H1 (cell line): ENCODE results near the gene CAMK1G. TPM values are rescaled to one million over a fixed set of nuclear protein-coding genes. Genes with fewer than 3 reads are reported as not detected.

Experiments used
- CTCF ChIA-PET: fragments of 300-600 bp; sonication (Branson Sonifier 250); formaldehyde crosslinking; loops from one replicate; lab custom pipeline; 2021; ENCODE audit not compliant: partially characterized antibody; lab: Charles Lee
- POLR2A ChIA-PET: fragments of 300-600 bp; sonication (Branson Sonifier 250); formaldehyde crosslinking; loops from one replicate; lab custom pipeline; 2021; ENCODE audit warnings: inconsistent platforms; ENCODE audit not compliant: partially characterized antibody; lab: Charles Lee
- DNase-seq, 2 experiments: peaks; one replicate each; pipeline versions ENCODE4 v3.0.0 to v3.0.0-alpha.2; 2010 to 2022; ENCODE audit warnings: low spot score in 2 of 2, low read depth in 1 of 2, mixed read lengths in 1 of 2
- FAIRE-seq: peaks from 2 replicates; lab custom pipeline; 2011; peaks lifted over from hg19 to GRCh38; lab: Jason Lieb, UNC
- H2AFZ ChIP-seq: 2 replicates; pipeline ENCODE4 v1.8.1; 2012; ENCODE audit warnings: low read length, inconsistent platforms
- H2AK5ac ChIP-seq: 2 replicates; pipeline ENCODE4 v1.6.1; 2013; ENCODE audit warnings: low read depth, low read length
- H2BK120ac ChIP-seq: replicated peaks from 2 replicates; pipeline ENCODE3; 2013; ENCODE audit warnings: low read depth, low read length, inconsistent platforms
- H2BK12ac ChIP-seq: 2 replicates; pipeline ENCODE4 v1.6.1; 2013; ENCODE audit warnings: low read depth, low read length
- H2BK15ac ChIP-seq: 2 replicates; pipeline ENCODE4 v1.6.1; 2013; ENCODE audit warnings: low read length
- H2BK20ac ChIP-seq: 2 replicates; pipeline ENCODE4 v1.6.1; 2013; ENCODE audit warnings: low read length
- H2BK5ac ChIP-seq: 2 replicates; pipeline ENCODE4 v1.6.1; 2013; ENCODE audit warnings: low read depth, low read length
- H3K14ac ChIP-seq: 2 replicates; pipeline ENCODE4 v1.6.1; 2013; ENCODE audit warnings: inconsistent platforms; ENCODE audit not compliant: insufficient read length
- H3K18ac ChIP-seq: 2 replicates; pipeline ENCODE4 v1.6.1; 2013; ENCODE audit warnings: low read length; ENCODE audit errors: extremely low read depth
- H3K23ac ChIP-seq: 2 replicates; pipeline ENCODE4 v1.6.1; 2013; ENCODE audit warnings: inconsistent platforms; ENCODE audit not compliant: insufficient read length
- H3K23me2 ChIP-seq: 2 replicates; pipeline ENCODE4 v1.6.1; 2013; ENCODE audit warnings: low read depth, low read length
- H3K27ac ChIP-seq: 2 replicates; pipeline ENCODE4 v1.6.1; 2011; ENCODE audit warnings: low read depth, low read length, inconsistent platforms
- H3K27me3 ChIP-seq, 4 experiments: replicated peaks in 1 of 4; 1 replicate in 1 of 4; 2 replicates in 3 of 4; pipeline versions ENCODE4 v1.6.1 to v1.8.1; 2011 to 2013; ENCODE audit warnings: low read length in 3 of 4, mild to moderate bottlenecking in 3 of 4, inconsistent platforms in 2 of 4, mixed read lengths in 2 of 4, moderate library complexity in 1 of 4; ENCODE audit not compliant: control insufficient read depth in 3 of 4, insufficient read depth in 3 of 4; ENCODE audit errors: extremely low read depth in 1 of 4
- H3K36me3 ChIP-seq, 4 experiments: 2 replicates each; pipeline versions ENCODE4 v1.6.1 to v1.8.1; 2011 to 2013; ENCODE audit warnings: mild to moderate bottlenecking in 4 of 4, low read length in 3 of 4, moderate library complexity in 2 of 4, control low read depth in 1 of 4, inconsistent platforms in 1 of 4; ENCODE audit not compliant: insufficient read depth in 4 of 4, control insufficient read depth in 2 of 4
- H3K4ac ChIP-seq: replicated peaks from 2 replicates; pipeline ENCODE3; 2013; ENCODE audit warnings: low read length, low read depth, mixed read lengths, inconsistent platforms; ENCODE audit not compliant: insufficient read length
- H3K4me1 ChIP-seq, 4 experiments: replicated peaks in 1 of 4; 1 replicate in 1 of 4; 2 replicates in 3 of 4; pipeline versions ENCODE4 v1.6.1 to v1.8.1; 2011 to 2013; ENCODE audit warnings: low read length in 3 of 4, inconsistent platforms in 2 of 4, mixed read lengths in 1 of 4; ENCODE audit not compliant: insufficient read depth in 4 of 4, control insufficient read depth in 3 of 4
- H3K4me2 ChIP-seq, 2 experiments: 2 replicates each; pipeline versions ENCODE4 v1.6.1 to v1.8.1; 2011 to 2013; ENCODE audit warnings: low read depth in 2 of 2, low read length in 2 of 2, control low read depth in 1 of 2, inconsistent platforms in 1 of 2, mild to moderate bottlenecking in 1 of 2; ENCODE audit not compliant: insufficient read depth in 1 of 2
- H3K4me3 ChIP-seq, 4 experiments: fragments of 200-600, 300-600 bp in 1 of 4; sonication (generic), shearing (Covaris generic), sonication (Bioruptor Twin) in 1 of 4; 2 replicates each; pipeline versions ENCODE4 v1.5.1 to v1.8.1; 2011 to 2016; ENCODE audit warnings: low read length in 4 of 4, low read depth in 3 of 4, control low read depth in 2 of 4, inconsistent platforms in 2 of 4, mild to moderate bottlenecking in 2 of 4, mixed read lengths in 1 of 4, moderate library complexity in 1 of 4; ENCODE audit not compliant: insufficient read depth in 2 of 4; ENCODE audit errors: extremely low read depth in 1 of 4
- H3K56ac ChIP-seq: replicated peaks from 2 replicates; pipeline ENCODE3; 2013; ENCODE audit warnings: low read depth, mild to moderate bottlenecking, mixed read lengths, low read length, inconsistent platforms; ENCODE audit not compliant: insufficient read length
- H3K79me1 ChIP-seq: 2 replicates; pipeline ENCODE4 v1.6.1; 2013; ENCODE audit warnings: low read depth, low read length, control low read depth
- H3K79me2 ChIP-seq, 2 experiments: 2 replicates each; pipeline versions ENCODE4 v1.6.1 to v1.8.1; 2012 to 2013; ENCODE audit warnings: low read length in 2 of 2, mild to moderate bottlenecking in 2 of 2, inconsistent platforms in 1 of 2; ENCODE audit not compliant: insufficient read depth in 2 of 2, control insufficient read depth in 1 of 2
- H3K9ac ChIP-seq, 4 experiments: replicated peaks in 1 of 4; 1 replicate in 1 of 4; 2 replicates in 3 of 4; pipeline versions ENCODE4 v1.6.1 to v1.8.1; 2011 to 2013; ENCODE audit warnings: low read depth in 3 of 4, low read length in 3 of 4, control low read depth in 2 of 4, mild to moderate bottlenecking in 2 of 4, moderate library complexity in 2 of 4, inconsistent platforms in 1 of 4; ENCODE audit errors: extremely low read depth in 1 of 4
- H3K9me3 ChIP-seq, 2 experiments: 2 replicates each; pipeline versions ENCODE4 v1.6.1 to v1.8.1; 2012 to 2013; ENCODE audit warnings: mild to moderate bottlenecking in 2 of 2, moderate library complexity in 2 of 2, control low read depth in 1 of 2, inconsistent platforms in 1 of 2, low read depth in 1 of 2, low read length in 1 of 2, mixed read lengths in 1 of 2; ENCODE audit not compliant: insufficient read depth in 2 of 2
- H4K20me1 ChIP-seq, 2 experiments: replicated peaks in 1 of 2; 2 replicates each; pipeline versions ENCODE3 to v1.8.1; 2011 to 2013; ENCODE audit warnings: inconsistent platforms in 2 of 2, low read length in 2 of 2, mild to moderate bottlenecking in 1 of 2; ENCODE audit not compliant: insufficient read depth in 2 of 2, control insufficient read depth in 1 of 2
- H4K5ac ChIP-seq: 2 replicates; pipeline ENCODE4 v1.6.1; 2013; ENCODE audit warnings: low read length, low read depth, mixed read lengths, inconsistent platforms; ENCODE audit not compliant: insufficient read length
- H4K8ac ChIP-seq: 2 replicates; pipeline ENCODE4 v1.8.0; 2013; ENCODE audit warnings: mild to moderate bottlenecking, moderate library complexity, low read length, inconsistent platforms; ENCODE audit not compliant: insufficient read depth; ENCODE audit errors: extremely low read depth
- H4K91ac ChIP-seq: replicated peaks from 2 replicates; pipeline ENCODE3; 2013; ENCODE audit warnings: low read length, mixed read lengths, inconsistent platforms; ENCODE audit not compliant: insufficient read length
- BCL11A ChIP-seq, 2 experiments: IDR thresholded peaks; one replicate each; pipeline ENCODE4 v1.6.1; 2011; ENCODE audit warnings: low read depth in 2 of 2, low read length in 2 of 2, mild to moderate bottlenecking in 2 of 2
- EP300 ChIP-seq, 2 experiments: IDR thresholded peaks; 1 replicate in 1 of 2; 2 replicates in 1 of 2; pipeline ENCODE4 v1.6.1; 2011 to 2012; ENCODE audit warnings: low read depth in 2 of 2, low read length in 2 of 2, mild to moderate bottlenecking in 2 of 2, borderline replicate concordance in 1 of 2, inconsistent platforms in 1 of 2, moderate library complexity in 1 of 2
- GTF2F1 ChIP-seq: IDR thresholded peaks from 2 replicates; pipeline ENCODE4 v1.6.1; 2012; ENCODE audit warnings: low read depth, low read length, improper control_type of control experiment, borderline replicate concordance
- JUN ChIP-seq: IDR thresholded peaks from 2 replicates; pipeline ENCODE4 v1.6.1; 2011; ENCODE audit warnings: low read depth, mild to moderate bottlenecking, improper control_type of control experiment, low read length
- KDM4A ChIP-seq: IDR thresholded peaks from one replicate; pipeline ENCODE4 v1.7.1; 2012; ENCODE audit warnings: low read depth, mild to moderate bottlenecking, moderate library complexity, low read length, inconsistent platforms; ENCODE audit not compliant: severe bottlenecking
- NRF1 ChIP-seq: IDR thresholded peaks from 2 replicates; pipeline ENCODE4 v1.6.1; 2011; ENCODE audit warnings: mild to moderate bottlenecking, low read depth, low read length, improper control_type of control experiment
- RFX5 ChIP-seq: IDR thresholded peaks from 2 replicates; pipeline ENCODE4 v1.6.1; 2011; ENCODE audit warnings: low read depth, low read length, improper control_type of control experiment, borderline replicate concordance
- SP1 ChIP-seq: IDR thresholded peaks from 2 replicates; pipeline ENCODE4 v1.6.1; 2011; ENCODE audit warnings: low read depth, low read length
- TBP ChIP-seq: IDR thresholded peaks from 2 replicates; pipeline ENCODE4 v1.6.1; 2011; ENCODE audit warnings: low read depth, low read length, improper control_type of control experiment
- TCF12 ChIP-seq: IDR thresholded peaks from 2 replicates; pipeline ENCODE4 v1.6.1; 2011; ENCODE audit warnings: low read depth, mild to moderate bottlenecking, low read length
- TEAD4 ChIP-seq: IDR thresholded peaks from 2 replicates; pipeline ENCODE4 v1.6.1; 2012; ENCODE audit warnings: low read depth, low read length, inconsistent platforms, mixed read lengths
- WGBS, 2 experiments: shearing (Covaris generic) in 1 of 2; methylation state at CpG; one replicate each; pipeline versions ENCODE4 v1.1.6 to v1.1.7; 2013 to 2015; ENCODE audit warnings: low lambda C conversion rate in 2 of 2, mixed read lengths in 2 of 2, inconsistent platforms in 1 of 2, low coverage in 1 of 2, missing lambda C conversion rate in 1 of 2; ENCODE audit not compliant: insufficient replicate concordance in 2 of 2, insufficient coverage in 1 of 2, insufficient read length in 1 of 2; ENCODE audit errors: extremely low coverage in 1 of 2, missing lambda C conversion rate in 1 of 2; 5-methylcytosine and 5-hydroxymethylcytosine counted together
- polyA plus RNA-seq, 7 experiments: library from polyadenylated mRNA; depleted of rRNA in 3 of 7; stranded (reverse) in 5 of 7; unstranded in 2 of 7; fragments of >200 nt in 5 of 7; fragments of 200-250 nt in 2 of 7; gene quantifications; 1 replicate in 5 of 7; 2 replicates in 1 of 7; 4 replicates in 1 of 7; pipeline versions ENCODE4 v1.2.1 to v1.2.3, GENCODE V29; 2011 to 2013; ENCODE audit warnings: missing spikeins in 2 of 7, mixed read lengths in 2 of 7
- total RNA-seq: library from RNA; stranded (reverse); fragmentation: NEBNext Ultra II Directional; extraction: Animal tissue kit (Norgen Biotek cat#: 25700); gene quantifications from 2 replicates; pipeline ENCODE4 v1.2.1, GENCODE V29; 2021
- TF ChIP-seq, protein P1 (sequence below): IDR thresholded peaks from 2 replicates; pipeline ENCODE4 v1.6.1; 2012; ENCODE audit warnings: low read length, inconsistent platforms
- TF ChIP-seq, protein P2 (sequence below): IDR thresholded peaks from 2 replicates; pipeline ENCODE4 v1.6.1; 2012; ENCODE audit warnings: inconsistent platforms

CAMK1G gene
- total and polyA plus RNA-seq, 2 of the 8 experiments (the other 6 are each of a cell fraction or from before 2014, with no cell fraction given) = 1.00 to 1.0 TPM

DNA sequence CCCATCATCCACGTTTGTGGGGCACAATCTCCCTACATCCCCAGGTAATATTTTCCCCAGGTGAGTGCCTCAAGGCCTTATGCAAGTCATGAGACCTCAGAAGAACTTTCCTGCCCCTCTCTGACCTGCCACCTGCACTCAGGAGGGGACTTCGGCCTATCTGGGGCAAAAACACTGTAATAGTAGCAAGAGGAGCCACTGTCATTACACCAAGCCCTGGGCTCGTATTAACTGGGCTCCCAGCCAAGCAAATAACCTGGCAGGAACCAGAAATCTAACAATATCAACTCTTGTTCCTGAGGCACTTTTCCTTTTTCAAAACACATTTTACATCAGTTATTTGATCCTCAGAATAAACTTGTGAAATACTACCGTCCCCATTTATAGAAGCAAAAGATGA, 37.8 kb downstream of the CAMK1G start:
- POLR2A ChIA-PET = no interaction called here
- Histone ChIP-seq H3K23me2 (no peaks in the 10 kb centered on the region), H3K4ac (no peak overlapping the region), H3K18ac (no peak overlapping the region), H4K91ac (no peak overlapping the region), H2BK5ac (no peak overlapping the region), H4K8ac (no peak overlapping the region), H4K5ac (no peak overlapping the region), H3K4me2 (no peak overlapping the region), H4K20me1 (no peaks in the 10 kb centered on the region), H3K4me3 (no peak overlapping the region), H3K23ac (no peak overlapping the region), H2BK120ac (no peak overlapping the region), H2AK5ac (no peak overlapping the region), H3K9me3 (no peaks in the 10 kb centered on the region), H3K36me3 (no peaks in the 10 kb centered on the region), H2BK15ac (no peak overlapping the region), H3K79me1 (no peaks in the 10 kb centered on the region), H3K79me2 (no peaks in the 10 kb centered on the region), H2AFZ (no peak overlapping the region), H3K9ac (no peak overlapping the region), H3K4me1 (no peaks in the 10 kb centered on the region; a peak in 1 of 7 replicates), H3K27ac (no peak overlapping the region), H3K14ac (no peak overlapping the region), H3K56ac (no peak overlapping the region), H3K27me3 (no peaks in the 10 kb centered on the region), H2BK20ac (no peak overlapping the region), H2BK12ac (no peak overlapping the region)
- WGBS, 2 experiments = 78% methylated on average over 4 of the region's 4 CpGs; no CpG with 5 or more reads in 1 of the 2 experiments
- FAIRE-seq = no peak
- CTCF ChIA-PET = interaction anchor here (0.6 to 28.8 kb wide), 2 partner anchors 10 to 36 kb away, joined by 3 to 636 read pairs; partner anchors contain the start of gene CAMK1G
- DNase-seq = no peak
- no peak for TF ChIP-seq SP1
- TF ChIP-seq RFX5 = no peak
- no peak for TF ChIP-seq TEAD4
- TF ChIP-seq EP300 (IDR thresholded peaks at IDR 0.05; ENCODE audit: borderline replicate concordance in 1 of 2, low read depth in 2 of 2, low read length in 2 of 2) = no peak
- TF ChIP-seq NRF1 = no peak
- TF ChIP-seq BCL11A (IDR thresholded peaks at IDR 0.05; ENCODE audit: low read depth in 2 of 2, low read length in 2 of 2) = no peak
- TF ChIP-seq, protein P1, sequence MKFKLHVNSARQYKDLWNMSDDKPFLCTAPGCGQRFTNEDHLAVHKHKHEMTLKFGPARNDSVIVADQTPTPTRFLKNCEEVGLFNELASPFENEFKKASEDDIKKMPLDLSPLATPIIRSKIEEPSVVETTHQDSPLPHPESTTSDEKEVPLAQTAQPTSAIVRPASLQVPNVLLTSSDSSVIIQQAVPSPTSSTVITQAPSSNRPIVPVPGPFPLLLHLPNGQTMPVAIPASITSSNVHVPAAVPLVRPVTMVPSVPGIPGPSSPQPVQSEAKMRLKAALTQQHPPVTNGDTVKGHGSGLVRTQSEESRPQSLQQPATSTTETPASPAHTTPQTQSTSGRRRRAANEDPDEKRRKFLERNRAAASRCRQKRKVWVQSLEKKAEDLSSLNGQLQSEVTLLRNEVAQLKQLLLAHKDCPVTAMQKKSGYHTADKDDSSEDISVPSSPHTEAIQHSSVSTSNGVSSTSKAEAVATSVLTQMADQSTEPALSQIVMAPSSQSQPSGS = no peak
- no peak for TF ChIP-seq TBP
- no peak for TF ChIP-seq KDM4A
- TF ChIP-seq GTF2F1 = no peak
- TF ChIP-seq, protein P2, sequence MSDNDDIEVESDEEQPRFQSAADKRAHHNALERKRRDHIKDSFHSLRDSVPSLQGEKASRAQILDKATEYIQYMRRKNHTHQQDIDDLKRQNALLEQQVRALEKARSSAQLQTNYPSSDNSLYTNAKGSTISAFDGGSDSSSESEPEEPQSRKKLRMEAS = no peak
- TF ChIP-seq TCF12 = no peak
- no peak for TF ChIP-seq JUN
